ENCODE data around the gene TLCD3B. TPM values are rescaled to one million over a fixed set of nuclear protein-coding genes. Genes with fewer than 3 reads are reported as not detected.

TLCD3B gene
- total and polyA plus RNA-seq, 9 of the 15 experiments (the other 6 are each of a cell fraction or from before 2014, with no cell fraction given): 0.10 to 0.52 (median 0.23) TPM; not detected in 4

DNA sequence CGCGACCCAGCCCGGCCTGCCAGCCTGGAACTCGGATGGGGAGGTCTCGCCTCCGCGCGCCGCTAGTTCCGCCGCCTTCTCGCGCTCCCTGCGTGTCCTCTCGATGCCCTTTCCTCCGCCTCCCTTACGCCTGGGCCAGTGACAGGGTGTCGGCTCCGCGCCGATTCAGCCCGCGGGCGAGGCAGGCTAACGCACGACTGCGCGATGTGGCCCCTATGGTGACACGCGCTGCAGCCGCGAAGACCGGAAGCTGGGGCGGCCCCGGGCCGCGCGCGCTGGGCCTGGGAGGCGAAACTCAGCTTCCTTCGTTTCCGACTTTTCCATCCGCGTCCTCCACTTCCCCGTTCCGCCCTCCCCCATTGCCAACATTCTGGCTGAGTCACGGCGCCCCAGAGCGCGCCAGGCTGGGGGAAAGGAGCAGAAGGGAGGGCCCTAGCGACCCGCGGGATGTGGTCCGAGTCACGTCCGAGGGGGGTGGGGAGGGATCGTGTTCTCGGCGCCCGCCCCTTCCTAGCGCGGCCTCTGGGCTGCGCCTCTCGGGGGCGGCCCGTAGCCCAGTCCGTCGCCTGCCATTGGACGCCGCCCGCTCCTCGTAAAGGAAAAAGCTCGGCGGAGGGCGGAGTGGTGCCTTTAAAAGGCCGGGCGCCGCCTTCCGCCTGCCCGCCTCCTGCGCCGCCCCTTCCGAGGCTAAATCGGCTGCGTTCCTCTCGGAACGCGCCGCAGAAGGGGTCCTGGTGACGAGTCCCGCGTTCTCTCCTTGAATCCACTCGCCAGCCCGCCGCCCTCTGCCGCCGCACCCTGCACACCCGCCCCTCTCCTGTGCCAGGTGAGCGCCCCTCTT is 34.3 kb upstream of the TLCD3B start, which contains the start of gene ALDOA (continued):
- TF ChIP-seq, protein P1, sequence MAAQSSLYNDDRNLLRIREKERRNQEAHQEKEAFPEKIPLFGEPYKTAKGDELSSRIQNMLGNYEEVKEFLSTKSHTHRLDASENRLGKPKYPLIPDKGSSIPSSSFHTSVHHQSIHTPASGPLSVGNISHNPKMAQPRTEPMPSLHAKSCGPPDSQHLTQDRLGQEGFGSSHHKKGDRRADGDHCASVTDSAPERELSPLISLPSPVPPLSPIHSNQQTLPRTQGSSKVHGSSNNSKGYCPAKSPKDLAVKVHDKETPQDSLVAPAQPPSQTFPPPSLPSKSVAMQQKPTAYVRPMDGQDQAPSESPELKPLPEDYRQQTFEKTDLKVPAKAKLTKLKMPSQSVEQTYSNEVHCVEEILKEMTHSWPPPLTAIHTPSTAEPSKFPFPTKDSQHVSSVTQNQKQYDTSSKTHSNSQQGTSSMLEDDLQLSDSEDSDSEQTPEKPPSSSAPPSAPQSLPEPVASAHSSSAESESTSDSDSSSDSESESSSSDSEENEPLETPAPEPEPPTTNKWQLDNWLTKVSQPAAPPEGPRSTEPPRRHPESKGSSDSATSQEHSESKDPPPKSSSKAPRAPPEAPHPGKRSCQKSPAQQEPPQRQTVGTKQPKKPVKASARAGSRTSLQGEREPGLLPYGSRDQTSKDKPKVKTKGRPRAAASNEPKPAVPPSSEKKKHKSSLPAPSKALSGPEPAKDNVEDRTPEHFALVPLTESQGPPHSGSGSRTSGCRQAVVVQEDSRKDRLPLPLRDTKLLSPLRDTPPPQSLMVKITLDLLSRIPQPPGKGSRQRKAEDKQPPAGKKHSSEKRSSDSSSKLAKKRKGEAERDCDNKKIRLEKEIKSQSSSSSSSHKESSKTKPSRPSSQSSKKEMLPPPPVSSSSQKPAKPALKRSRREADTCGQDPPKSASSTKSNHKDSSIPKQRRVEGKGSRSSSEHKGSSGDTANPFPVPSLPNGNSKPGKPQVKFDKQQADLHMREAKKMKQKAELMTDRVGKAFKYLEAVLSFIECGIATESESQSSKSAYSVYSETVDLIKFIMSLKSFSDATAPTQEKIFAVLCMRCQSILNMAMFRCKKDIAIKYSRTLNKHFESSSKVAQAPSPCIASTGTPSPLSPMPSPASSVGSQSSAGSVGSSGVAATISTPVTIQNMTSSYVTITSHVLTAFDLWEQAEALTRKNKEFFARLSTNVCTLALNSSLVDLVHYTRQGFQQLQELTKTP (IDR thresholded peaks at IDR 0.05; ENCODE audit: low read depth in 1 of 2, partially characterized antibody in 2 of 2): no peak
- TF ChIP-seq NRF1 (conservative IDR thresholded peaks at IDR 0.05 in 1 of 2, IDR thresholded peaks at IDR 0.05 in 1 of 2) (peak; percentile 97 to 98), EP400 (IDR thresholded peaks at IDR 0.05) (peak; percentile 94), TBL1XR1 (IDR thresholded peaks at IDR 0.05; ENCODE audit: low read length in 2 of 2) (peak in 1 of 2 experiments; percentile 39; a peak in 2 of 4 replicates), SRSF7 (optimal IDR thresholded peaks at IDR 0.05; ENCODE audit: low read depth, low read length) (no peak), ZNF707 (CRISPR knock-in tag; conservative IDR thresholded peaks at IDR 0.05) (no peak), CEBPG (CRISPR knock-in tag; IDR thresholded peaks at IDR 0.05) (0 out of 2 replicates have a peak, but pooled peaks have one; percentile 47), CEBPG (tag; conservative IDR thresholded peaks at IDR 0.05 in 1 of 2, IDR thresholded peaks at IDR 0.05 in 1 of 2) (no peak), ZNF444 (CRISPR knock-in tag; IDR thresholded peaks at IDR 0.05) (no peak), NBN (IDR thresholded peaks at IDR 0.05; ENCODE audit: low read depth) (peak; percentile 75), HDAC2 (IDR thresholded peaks at IDR 0.05) (peak; percentile 59), NFRKB (IDR thresholded peaks at IDR 0.05; ENCODE audit: low read depth) (peak; percentile 76)

All from K562 (cell line).